ENCODE data around the gene EDEM3. TPM values are rescaled to one million over a fixed set of nuclear protein-coding genes. Genes with fewer than 3 reads are reported as not detected.
"Not testable (repeated sequence)": the region's sequence is repeated elsewhere in the genome, so short reads cannot be mapped to it uniquely, and the experiment has no call there.

Gene EDEM3
- total RNA-seq, 1 experiment from 2014 or later, result 27.2 TPM

GRCh38 chr1:184695023-184695422 is 59.6 kb downstream of the EDEM3 start:
- Histone ChIP-seq H3K4me3 (no peak overlapping the region), H3K4me1 (replicated peaks) (no peaks in the 10 kb centered on the region), H3K27ac (no peak overlapping the region), H3K27me3 (replicated peaks) (no peaks in the 10 kb centered on the region), H3K36me3 (peaks cover 14% of the 10 kb centered on the region; the same call in 1 of the 2 replicates), H3K9me3 (replicated peaks) (no peaks in the 10 kb centered on the region)
- no peak for DNase-seq (ENCODE audit: low read depth in 1 of 2, low spot score in 2 of 2)

GRCh38 chr1:184693011-184693410 is 61.6 kb downstream of the EDEM3 start:
- no peak for DNase-seq (ENCODE audit: low read depth in 1 of 2, low spot score in 2 of 2)
- no peaks in the 10 kb centered on the region for H3K27me3 ChIP-seq (replicated peaks)
- H3K36me3 ChIP-seq, result peaks cover 12% of the 10 kb centered on the region; the same call in 1 of the 2 replicates
- H3K9me3 ChIP-seq (replicated peaks), result no peaks in the 10 kb centered on the region
- H3K27ac ChIP-seq, result no peak overlapping the region
- no peak overlapping the region for H3K4me3 ChIP-seq
- H3K4me1 ChIP-seq (replicated peaks), result no peaks in the 10 kb centered on the region

- H3K9me3 ChIP-seq (replicated peaks), result no peaks in the 10 kb centered on the region
- H3K4me3 ChIP-seq, result no peak overlapping the region
- peak in 1 of 2 experiments; percentile 12 for DNase-seq (ENCODE audit: low read depth in 1 of 2, low spot score in 2 of 2)
- H3K36me3 ChIP-seq, result peaks cover 12% of the 10 kb centered on the region; the same call in 1 of the 2 replicates
- no peaks in the 10 kb centered on the region for H3K27me3 ChIP-seq (replicated peaks)
- no peak overlapping the region for H3K27ac ChIP-seq
- H3K4me1 ChIP-seq (replicated peaks), result no peaks in the 10 kb centered on the region
These were observed 62.8 kb downstream of the EDEM3 start for GRCh38 chr1:184691719-184692324.

- H3K36me3 ChIP-seq, result no peaks in the 10 kb centered on the region
- no peak for DNase-seq (ENCODE audit: low read depth in 1 of 2, low spot score in 2 of 2)
- H3K27ac ChIP-seq, result no peak overlapping the region
- no peaks in the 10 kb centered on the region; the same call in 1 of the 2 replicates for H3K9me3 ChIP-seq (replicated peaks)
- no peaks in the 10 kb centered on the region for H3K27me3 ChIP-seq (replicated peaks)
- H3K4me1 ChIP-seq (replicated peaks), result no peaks in the 10 kb centered on the region
- H3K4me3 ChIP-seq, result no peak overlapping the region
These were observed 68.1 kb downstream of the EDEM3 start for GRCh38 chr1:184686540-184686939.

- H3K27me3 ChIP-seq (replicated peaks), result no peaks in the 10 kb centered on the region
- H3K36me3 ChIP-seq, result no peaks in the 10 kb centered on the region
- H3K4me3 ChIP-seq, result no peak overlapping the region
These were observed 69.5 kb downstream of the EDEM3 start for GRCh38 chr1:184685116-184685515.

GRCh38 chr1:184684285-184685074 is 70.2 kb downstream of the EDEM3 start:
- no peaks in the 10 kb centered on the region for H3K27me3 ChIP-seq (replicated peaks)
- no peak for DNase-seq (ENCODE audit: low read depth in 1 of 2, low spot score in 2 of 2)
- H3K4me1 ChIP-seq (replicated peaks), result no peaks in the 10 kb centered on the region
- no peak overlapping the region for H3K4me3 ChIP-seq
- H3K27ac ChIP-seq, result no peak overlapping the region
- no peaks in the 10 kb centered on the region; the same call in 1 of the 2 replicates for H3K9me3 ChIP-seq (replicated peaks)
- H3K36me3 ChIP-seq, result no peaks in the 10 kb centered on the region

More at GRCh38 chr1:184685116-184685515, 69.5 kb downstream of the EDEM3 start:
- no peaks in the 10 kb centered on the region for H3K4me1 ChIP-seq (replicated peaks)
- DNase-seq (ENCODE audit: low read depth in 1 of 2, low spot score in 2 of 2), result no peak
- no peak overlapping the region for H3K27ac ChIP-seq
- no peaks in the 10 kb centered on the region; the same call in 1 of the 2 replicates for H3K9me3 ChIP-seq (replicated peaks)

- no peaks in the 10 kb centered on the region for H3K4me1 ChIP-seq (replicated peaks)
- H3K4me3 ChIP-seq, result no peak overlapping the region
These were observed 71.7 kb downstream of the EDEM3 start for GRCh38 chr1:184682956-184683355.

GRCh38 chr1:184680611-184681225 is 73.9 kb downstream of the EDEM3 start:
- H3K27ac ChIP-seq; H3K36me3 ChIP-seq; H3K4me3 ChIP-seq; H3K27me3 ChIP-seq (replicated peaks); H3K4me1 ChIP-seq (replicated peaks); H3K9me3 ChIP-seq (replicated peaks); DNase-seq (ENCODE audit: low read depth in 1 of 2, low spot score in 2 of 2): not testable (repeated sequence)

More at GRCh38 chr1:184682956-184683355, 71.7 kb downstream of the EDEM3 start:
- DNase-seq (ENCODE audit: low read depth in 1 of 2, low spot score in 2 of 2), result no peak
- Histone ChIP-seq H3K36me3 (no peaks in the 10 kb centered on the region), H3K9me3 (replicated peaks) (no peaks in the 10 kb centered on the region; the same call in 1 of the 2 replicates), H3K27me3 (replicated peaks) (no peaks in the 10 kb centered on the region), H3K27ac (no peak overlapping the region)

- not testable (repeated sequence) for H3K27ac ChIP-seq; H3K4me3 ChIP-seq; H3K9me3 ChIP-seq (replicated peaks); H3K4me1 ChIP-seq (replicated peaks); DNase-seq (ENCODE audit: low read depth in 1 of 2, low spot score in 2 of 2); H3K27me3 ChIP-seq (replicated peaks); H3K36me3 ChIP-seq
These were observed 75.2 kb downstream of the EDEM3 start for GRCh38 chr1:184679472-184679871.

- Histone ChIP-seq H3K27ac (no peak overlapping the region), H3K4me3 (no peak overlapping the region), H3K27me3 (replicated peaks) (0 out of 2 replicates have a peak, but pooled peaks cover 2% of the 10 kb centered on the region), H3K9me3 (replicated peaks) (no peaks in the 10 kb centered on the region; the same call in 1 of the 2 replicates), H3K36me3 (no peaks in the 10 kb centered on the region), H3K4me1 (replicated peaks) (no peaks in the 10 kb centered on the region)
- no peak for DNase-seq (ENCODE audit: low read depth in 1 of 2, low spot score in 2 of 2)
These were observed 77.3 kb downstream of the EDEM3 start for GRCh38 chr1:184677344-184677743.

GRCh38 chr1:184673305-184673704 is 81.4 kb downstream of the EDEM3 start:
- no peak for DNase-seq (ENCODE audit: low read depth in 1 of 2, low spot score in 2 of 2)
- Histone ChIP-seq H3K4me1 (replicated peaks) (no peaks in the 10 kb centered on the region), H3K27ac (no peak overlapping the region), H3K4me3 (no peak overlapping the region), H3K27me3 (replicated peaks) (peaks cover 7% of the 10 kb centered on the region), H3K9me3 (replicated peaks) (no peaks in the 10 kb centered on the region), H3K36me3 (no peaks in the 10 kb centered on the region)

- Histone ChIP-seq H3K27ac (no peak overlapping the region), H3K4me1 (replicated peaks) (no peaks in the 10 kb centered on the region), H3K9me3 (replicated peaks) (no peaks in the 10 kb centered on the region), H3K4me3 (no peak overlapping the region), H3K36me3 (no peaks in the 10 kb centered on the region), H3K27me3 (replicated peaks) (peaks cover 7% of the 10 kb centered on the region)
- no peak for DNase-seq (ENCODE audit: low read depth in 1 of 2, low spot score in 2 of 2)
These were observed 82.5 kb downstream of the EDEM3 start for GRCh38 chr1:184672013-184672726.

GRCh38 chr1:184669391-184669790 is 85.3 kb downstream of the EDEM3 start:
- Histone ChIP-seq H3K4me1 (replicated peaks) (no peaks in the 10 kb centered on the region), H3K36me3 (no peaks in the 10 kb centered on the region), H3K27ac (no peak overlapping the region), H3K27me3 (replicated peaks) (peaks cover 7% of the 10 kb centered on the region), H3K9me3 (replicated peaks) (no peaks in the 10 kb centered on the region), H3K4me3 (no peak overlapping the region)
- no peak for DNase-seq (ENCODE audit: low read depth in 1 of 2, low spot score in 2 of 2)
